ENCODE results near the gene PDGFB.

The PDGFB gene

GRCh38 chr22:39238101-39238466 lies 6.7 kb downstream of the PDGFB start:
- TF ChIP-seq REST (IDR thresholded peaks at IDR 0.05; ENCODE audit: insufficient read depth in 1 of 2, low read depth in 2 of 2, low read length in 2 of 2) (no peak), FOXP2 (optimal IDR thresholded peaks at IDR 0.05; ENCODE audit: borderline replicate concordance, extremely low read depth, extremely low read length, insufficient read depth) (no peak), POLR2AphosphoS5 (IDR thresholded peaks at IDR 0.05; ENCODE audit: low read depth, low read length) (no peak), SIN3A (IDR thresholded peaks at IDR 0.05; ENCODE audit: borderline replicate concordance, insufficient read depth, low read length) (no peak), TAF1 (IDR thresholded peaks at IDR 0.05; ENCODE audit: borderline replicate concordance, insufficient read depth, low read length) (no peak)

- TF ChIP-seq SIN3A (IDR thresholded peaks at IDR 0.05; ENCODE audit: borderline replicate concordance, insufficient read depth, low read length) (no peak), FOXP2 (optimal IDR thresholded peaks at IDR 0.05; ENCODE audit: borderline replicate concordance, extremely low read depth, extremely low read length, insufficient read depth) (no peak), POLR2AphosphoS5 (IDR thresholded peaks at IDR 0.05; ENCODE audit: low read depth, low read length) (no peak), REST (IDR thresholded peaks at IDR 0.05; ENCODE audit: insufficient read depth in 1 of 2, low read depth in 2 of 2, low read length in 2 of 2) (no peak), TAF1 (IDR thresholded peaks at IDR 0.05; ENCODE audit: borderline replicate concordance, insufficient read depth, low read length) (no peak)
Observed at GRCh38 chr22:39237318-39238100, 7.3 kb downstream of the PDGFB start.

- TF ChIP-seq POLR2AphosphoS5 (IDR thresholded peaks at IDR 0.05; ENCODE audit: low read depth, low read length): no peak
- TF ChIP-seq FOXP2 (optimal IDR thresholded peaks at IDR 0.05; ENCODE audit: borderline replicate concordance, extremely low read depth, extremely low read length, insufficient read depth): no peak
- TF ChIP-seq REST (IDR thresholded peaks at IDR 0.05; ENCODE audit: insufficient read depth in 1 of 2, low read depth in 2 of 2, low read length in 2 of 2): no peak
- TF ChIP-seq SIN3A (IDR thresholded peaks at IDR 0.05; ENCODE audit: borderline replicate concordance, insufficient read depth, low read length): no peak
- TF ChIP-seq TAF1 (IDR thresholded peaks at IDR 0.05; ENCODE audit: borderline replicate concordance, insufficient read depth, low read length): no peak
Observed at GRCh38 chr22:39236321-39237317, 8.2 kb downstream of the PDGFB start.

- no peak for TF ChIP-seq REST (IDR thresholded peaks at IDR 0.05; ENCODE audit: insufficient read depth in 1 of 2, low read depth in 2 of 2, low read length in 2 of 2)
- TF ChIP-seq FOXP2 (optimal IDR thresholded peaks at IDR 0.05; ENCODE audit: borderline replicate concordance, extremely low read depth, extremely low read length, insufficient read depth): no peak
- TF ChIP-seq SIN3A (IDR thresholded peaks at IDR 0.05; ENCODE audit: borderline replicate concordance, insufficient read depth, low read length): no peak
- no peak for TF ChIP-seq TAF1 (IDR thresholded peaks at IDR 0.05; ENCODE audit: borderline replicate concordance, insufficient read depth, low read length)
- TF ChIP-seq POLR2AphosphoS5 (IDR thresholded peaks at IDR 0.05; ENCODE audit: low read depth, low read length): no peak
Observed at GRCh38 chr22:39234867-39235687, 9.7 kb downstream of the PDGFB start.
